Panc1 (cell line): ENCODE measurements around the gene SPOCK1. TPM values are rescaled to one million over a fixed set of nuclear protein-coding genes. Genes with fewer than 3 reads are reported as not detected.

Source experiments
- ATAC-seq: fragments of 200-7000 bp; cut with Tn5 transposase; 2 replicates; pipeline ENCODE4 v1.9.1; 2020; ENCODE audit warnings: mild to moderate bottlenecking, moderate library complexity
- BruUV-seq: library from RNA; stranded (reverse); fragments of 400-500 nt; replicated peaks from 2 replicates; lab custom pipeline; 2021; lab: Mats Ljungman, UMichigan
- CTCF ChIA-PET: fragments of 300-600 bp; sonication (Branson Sonifier 250); formaldehyde crosslinking; loops from one replicate; lab custom pipeline; 2022; ENCODE audit warnings: antibody characterized with exemption; lab: Charles Lee
- POLR2A ChIA-PET: fragments of 300-600 bp; sonication (Branson Sonifier 250); formaldehyde crosslinking; loops from one replicate; lab custom pipeline; 2022; ENCODE audit warnings: antibody characterized with exemption; lab: Charles Lee
- DNase-seq: peaks from one replicate; pipeline ENCODE4 v3.0.0-alpha.2; 2010; ENCODE audit warnings: low read depth, low spot score
- H3K27ac ChIP-seq: 2 replicates; pipeline ENCODE4 v1.5.1; 2011; ENCODE audit warnings: mild to moderate bottlenecking, low read length, inconsistent platforms
- H3K27me3 ChIP-seq: fragments of 200-500 bp; sonication (Bioruptor generic); 2 replicates; pipeline ENCODE4 v1.6.0; 2014; ENCODE audit warnings: low read length, inconsistent platforms; ENCODE audit not compliant: control insufficient read depth, insufficient read depth
- H3K36me3 ChIP-seq: fragments of 200-500 bp; sonication (Bioruptor generic); 2 replicates; pipeline ENCODE4 v1.5.1; 2014; ENCODE audit warnings: inconsistent platforms, mild to moderate bottlenecking, low read length, moderate library complexity; ENCODE audit not compliant: control insufficient read depth, insufficient read depth
- H3K4me1 ChIP-seq: 2 replicates; pipeline ENCODE4 v1.5.1; 2011; ENCODE audit warnings: inconsistent platforms, mild to moderate bottlenecking, low read length, moderate library complexity; ENCODE audit not compliant: control insufficient read depth, insufficient read depth
- H3K4me3 ChIP-seq, 2 experiments: 2 replicates each; pipeline ENCODE4 v1.5.1; 2011 to 2012; ENCODE audit warnings: low read depth in 2 of 2, low read length in 2 of 2, mild to moderate bottlenecking in 2 of 2, inconsistent platforms in 1 of 2, moderate library complexity in 1 of 2
- H3K9me3 ChIP-seq: fragments of 200-500 bp; sonication (Bioruptor generic); 2 replicates; pipeline ENCODE4 v1.5.1; 2014; ENCODE audit warnings: low read depth, mild to moderate bottlenecking, inconsistent platforms, low read length, moderate library complexity; ENCODE audit not compliant: control insufficient read depth, insufficient read depth
- CTCF ChIP-seq: fragments of 450-650 bp; IDR thresholded peaks from 2 replicates; pipeline ENCODE4 v1.5.1; 2017; ENCODE audit warnings: mild to moderate bottlenecking
- POLR2AphosphoS5 ChIP-seq: IDR thresholded peaks from 2 replicates; pipeline ENCODE4 v1.6.1; 2012; ENCODE audit warnings: mild to moderate bottlenecking, low read depth, low read length, moderate library complexity
- REST ChIP-seq, 2 experiments: IDR thresholded peaks; 2 replicates each; pipeline ENCODE4 v1.6.1; 2011 to 2012; ENCODE audit warnings: low read depth in 2 of 2, control low read depth in 1 of 2, low read length in 1 of 2, mild to moderate bottlenecking in 1 of 2, moderate library complexity in 1 of 2; ENCODE audit not compliant: insufficient read depth in 1 of 2
- SIN3A ChIP-seq: IDR thresholded peaks from 2 replicates; pipeline ENCODE4 v1.6.1; 2012; ENCODE audit warnings: low read depth, mild to moderate bottlenecking, low read length, moderate library complexity, borderline replicate concordance; ENCODE audit not compliant: insufficient read depth
- TCF7L2 ChIP-seq: IDR thresholded peaks from 2 replicates; pipeline ENCODE4 v1.6.1; 2011; ENCODE audit warnings: mild to moderate bottlenecking, low read depth, low read length, inconsistent platforms
- in situ Hi-C: cut with HindIII; loops from 2 replicates; pipeline ENCODE4 v1.10.0; 2016; ENCODE audit warnings: low sequenced_read_pairs, low pct_unique_long_range_greater_than_20kb
- intact Hi-C: fragments of 100-400 bp; cut with micrococcal nuclease; formaldehyde crosslinking; loops from one replicate; pipeline ENCODE4 v1.10.0; 2022; ENCODE audit not compliant: unreplicated experiment
- total RNA-seq: library from RNA; stranded (reverse); gene quantifications from one replicate; pipeline ENCODE4 v1.2.1, GENCODE V29; 2021; ENCODE audit not compliant: unreplicated experiment

SPOCK1 gene
- total RNA-seq, 1 experiment from 2014 or later, result 15.6 TPM

GRCh38 chr5:137504916-137505315, 5.8 kb upstream of the SPOCK1 start:
- Histone ChIP-seq H3K4me3 (no peak overlapping the region), H3K27ac (no peak overlapping the region), H3K9me3 (no peaks in the 10 kb centered on the region), H3K4me1 (no peaks in the 10 kb centered on the region), H3K36me3 (no peaks in the 10 kb centered on the region), H3K27me3 (no peaks in the 10 kb centered on the region; the same call in 1 of the 2 replicates)
- CTCF ChIA-PET, result no interaction called here
- ATAC-seq (no peak), DNase-seq (no peak)
- TF ChIP-seq SIN3A, result no peak
- no peak for TF ChIP-seq CTCF
- TF ChIP-seq POLR2AphosphoS5, result no peak
- no peak for TF ChIP-seq TCF7L2
- TF ChIP-seq REST (IDR thresholded peaks at IDR 0.05; ENCODE audit: insufficient read depth in 1 of 2, low read depth in 2 of 2, low read length in 1 of 2), result no peak
- in situ Hi-C loops (no loop called here), intact Hi-C loops (no loop called here)
- BruUV-seq, result no TSS peak
- POLR2A ChIA-PET, result no interaction called here

GRCh38 chr5:137503456-137503855, 4.3 kb upstream of the SPOCK1 start:
- no peak for DNase-seq
- Histone ChIP-seq H3K36me3 (no peaks in the 10 kb centered on the region), H3K9me3 (no peaks in the 10 kb centered on the region), H3K27me3 (no peaks in the 10 kb centered on the region; the same call in 1 of the 2 replicates), H3K4me3 (no peak overlapping the region), H3K27ac (no peak overlapping the region), H3K4me1 (no peaks in the 10 kb centered on the region)
- BruUV-seq, result no TSS peak
- in situ Hi-C loops (no loop called here), intact Hi-C loops (no loop called here)
- no peak for TF ChIP-seq REST (IDR thresholded peaks at IDR 0.05; ENCODE audit: insufficient read depth in 1 of 2, low read depth in 2 of 2, low read length in 1 of 2)
- TF ChIP-seq SIN3A, result no peak
- no peak for TF ChIP-seq CTCF
- no peak for TF ChIP-seq POLR2AphosphoS5
- no peak for TF ChIP-seq TCF7L2
- ChIA-PET CTCF (no interaction called here), POLR2A (no interaction called here)
- ATAC-seq, result no peak
